GM12865 (cell line): ENCODE measurements around the gene CLDN15.
"Not testable (repeated sequence)": the region's sequence is repeated elsewhere in the genome, so short reads cannot be mapped to it uniquely, and the experiment has no call there.

Source experiments
- DNase-seq: peaks from one replicate; pipeline ENCODE4 v3.0.0; 2010; ENCODE audit warnings: low read depth
- H3K4me3 ChIP-seq: 2 replicates; pipeline ENCODE4 v1.5.1; 2011; ENCODE audit warnings: mild to moderate bottlenecking, low read depth, low read length, control low read depth
- CTCF ChIP-seq: IDR thresholded peaks from 2 replicates; pipeline ENCODE4 v1.5.1; 2011; ENCODE audit warnings: low read length, control low read depth, low read depth, inconsistent platforms; ENCODE audit not compliant: insufficient read depth; ENCODE audit errors: missing control alignments

The CLDN15 gene

GRCh38 chr7:101273206-101273605 lies 35.6 kb upstream of the CLDN15 start:
- no peak for DNase-seq
- H3K4me3 ChIP-seq: no peak overlapping the region
- no peak for TF ChIP-seq CTCF

- TF ChIP-seq CTCF: no peak
- DNase-seq: no peak
- H3K4me3 ChIP-seq: no peak overlapping the region
Measured at GRCh38 chr7:101271021-101271420, 33.4 kb upstream of the CLDN15 start.

GRCh38 chr7:101269664-101270063 lies 32.1 kb upstream of the CLDN15 start:
- no peak overlapping the region for H3K4me3 ChIP-seq
- TF ChIP-seq CTCF: no peak
- DNase-seq: no peak

GRCh38 chr7:101265622-101266516 lies 28.3 kb upstream of the CLDN15 start:
- H3K4me3 ChIP-seq: no peak overlapping the region
- DNase-seq: no peak
- TF ChIP-seq CTCF: no peak

GRCh38 chr7:101264102-101264706 lies 26.6 kb upstream of the CLDN15 start:
- not testable (repeated sequence) for DNase-seq, H3K4me3 ChIP-seq

- H3K4me3 ChIP-seq: no peak overlapping the region
- DNase-seq: no peak
- TF ChIP-seq CTCF: no peak
Measured at GRCh38 chr7:101258243-101258731, 20.7 kb upstream of the CLDN15 start.

- H3K4me3 ChIP-seq: no peak overlapping the region
- DNase-seq: no peak
- TF ChIP-seq CTCF: no peak
Measured at GRCh38 chr7:101255796-101256195, 18.2 kb upstream of the CLDN15 start.

- DNase-seq, H3K4me3 ChIP-seq: not testable (repeated sequence)
Measured at GRCh38 chr7:101253199-101253598, 15.6 kb upstream of the CLDN15 start.
